PC-3 (cell line): ENCODE measurements around the gene TMC3. TPM values are rescaled to one million over a fixed set of nuclear protein-coding genes. Genes with fewer than 3 reads are reported as not detected.

Experiments
- ATAC-seq: fragments of 200-7000 bp; cut with Tn5 transposase; 2 replicates; pipeline ENCODE4 v1.9.1; 2020; ENCODE audit warnings: mild to moderate bottlenecking, moderate library complexity
- BruUV-seq: library from RNA; stranded (reverse); fragments of 400-500 nt; replicated peaks from 2 replicates; lab custom pipeline; 2021; lab: Mats Ljungman, UMichigan
- CTCF ChIA-PET: fragments of 300-600 bp; sonication (Branson Sonifier 250); formaldehyde crosslinking; loops from one replicate; lab custom pipeline; 2022; ENCODE audit warnings: antibody characterized with exemption; lab: Charles Lee
- POLR2A ChIA-PET: fragments of 300-600 bp; sonication (Branson Sonifier 250); formaldehyde crosslinking; loops from one replicate; lab custom pipeline; 2022; ENCODE audit warnings: antibody characterized with exemption; ENCODE audit not compliant: unreplicated experiment; lab: Charles Lee
- DNase-seq: peaks from one replicate; pipeline ENCODE4 v3.0.0-alpha.2; 2015
- H2AFZ ChIP-seq: fragments of 300-600 bp; sonication (generic); 2 replicates; pipeline ENCODE4 v1.6.0; 2016; ENCODE audit warnings: antibody characterized with exemption, low read length
- H3F3A ChIP-seq: fragments of 300-600 bp; sonication (generic); one replicate; pipeline ENCODE4 v1.6.0; 2017; ENCODE audit warnings: antibody characterized with exemption, low read length, control low read depth, mild to moderate bottlenecking; ENCODE audit not compliant: unreplicated experiment
- H3K27ac ChIP-seq: fragments of 300-600 bp; sonication (generic); 2 replicates; pipeline ENCODE4 v1.5.1; 2016; ENCODE audit warnings: mild to moderate bottlenecking, low read length
- H3K27me3 ChIP-seq: fragments of 300-600 bp; sonication (generic); 2 replicates; pipeline ENCODE4 v1.6.1; 2016; ENCODE audit warnings: low read length, mixed read lengths
- H3K36me3 ChIP-seq: fragments of 300-600 bp; sonication (generic); 2 replicates; pipeline ENCODE4 v1.6.1; 2016; ENCODE audit warnings: low read depth, mixed run types, low read length, mixed read lengths
- H3K4me1 ChIP-seq: fragments of 300-600 bp; sonication (generic); 2 replicates; pipeline ENCODE4 v1.5.1; 2016; ENCODE audit warnings: low read length; ENCODE audit not compliant: insufficient read depth
- H3K4me2 ChIP-seq: fragments of 300-600 bp; sonication (generic); 2 replicates; pipeline ENCODE4 v1.6.0; 2016; ENCODE audit warnings: low read length
- H3K4me3 ChIP-seq: fragments of 300-600 bp; sonication (generic); 2 replicates; pipeline ENCODE4 v1.5.1; 2016; ENCODE audit warnings: mild to moderate bottlenecking, low read length, mixed read lengths
- H3K79me2 ChIP-seq: fragments of 300-600 bp; sonication (generic); 2 replicates; pipeline ENCODE4 v1.6.1; 2017; ENCODE audit warnings: low read length, mixed read lengths
- H3K9ac ChIP-seq: fragments of 300-600 bp; sonication (generic); 2 replicates; pipeline ENCODE4 v1.6.0; 2016; ENCODE audit warnings: mild to moderate bottlenecking, low read length
- H3K9me2 ChIP-seq: fragments of 300-600 bp; sonication (generic); replicated peaks from 2 replicates; pipeline ENCODE4 v1.6.1; 2016; ENCODE audit warnings: mixed run types, low read length, mixed read lengths
- H3K9me3 ChIP-seq: fragments of 300-600 bp; sonication (generic); 2 replicates; pipeline ENCODE4 v1.6.1; 2016; ENCODE audit warnings: low read length, mixed read lengths
- H4K20me1 ChIP-seq: fragments of 300-600 bp; sonication (generic); 2 replicates; pipeline ENCODE4 v1.6.1; 2016; ENCODE audit warnings: low read length, mixed read lengths
- EZH2 ChIP-seq: fragments of 300-600 bp; sonication (generic); IDR thresholded peaks from one replicate; pipeline ENCODE4 v1.6.1; 2017; ENCODE audit warnings: antibody characterized with exemption, mild to moderate bottlenecking, low read length; ENCODE audit not compliant: unreplicated experiment
- EZH2phosphoT487 ChIP-seq: fragments of 300-600 bp; sonication (generic); IDR thresholded peaks from 2 replicates; pipeline ENCODE4 v1.6.1; 2018; ENCODE audit warnings: mild to moderate bottlenecking, antibody characterized with exemption, low read length, borderline replicate concordance
- intact Hi-C: fragments of 100-400 bp; cut with micrococcal nuclease; formaldehyde crosslinking; loops from 2 replicates; pipeline ENCODE4 v1.9.0; 2023
- total RNA-seq: library from RNA; depleted of rRNA; stranded (reverse); fragments of >200 nt; gene quantifications from 2 replicates; pipeline ENCODE4 v1.2.3, GENCODE V29; 2014
- TF ChIP-seq, protein P1 (sequence below): fragments of 300-600 bp; sonication (generic); conservative IDR thresholded peaks from 2 replicates; pipeline ENCODE4 v1.5.1; 2017; ENCODE audit warnings: antibody characterized with exemption, low read depth, mild to moderate bottlenecking, low read length

TMC3 gene
- total RNA-seq, 1 experiment from 2014 or later, result not detected

DNA sequence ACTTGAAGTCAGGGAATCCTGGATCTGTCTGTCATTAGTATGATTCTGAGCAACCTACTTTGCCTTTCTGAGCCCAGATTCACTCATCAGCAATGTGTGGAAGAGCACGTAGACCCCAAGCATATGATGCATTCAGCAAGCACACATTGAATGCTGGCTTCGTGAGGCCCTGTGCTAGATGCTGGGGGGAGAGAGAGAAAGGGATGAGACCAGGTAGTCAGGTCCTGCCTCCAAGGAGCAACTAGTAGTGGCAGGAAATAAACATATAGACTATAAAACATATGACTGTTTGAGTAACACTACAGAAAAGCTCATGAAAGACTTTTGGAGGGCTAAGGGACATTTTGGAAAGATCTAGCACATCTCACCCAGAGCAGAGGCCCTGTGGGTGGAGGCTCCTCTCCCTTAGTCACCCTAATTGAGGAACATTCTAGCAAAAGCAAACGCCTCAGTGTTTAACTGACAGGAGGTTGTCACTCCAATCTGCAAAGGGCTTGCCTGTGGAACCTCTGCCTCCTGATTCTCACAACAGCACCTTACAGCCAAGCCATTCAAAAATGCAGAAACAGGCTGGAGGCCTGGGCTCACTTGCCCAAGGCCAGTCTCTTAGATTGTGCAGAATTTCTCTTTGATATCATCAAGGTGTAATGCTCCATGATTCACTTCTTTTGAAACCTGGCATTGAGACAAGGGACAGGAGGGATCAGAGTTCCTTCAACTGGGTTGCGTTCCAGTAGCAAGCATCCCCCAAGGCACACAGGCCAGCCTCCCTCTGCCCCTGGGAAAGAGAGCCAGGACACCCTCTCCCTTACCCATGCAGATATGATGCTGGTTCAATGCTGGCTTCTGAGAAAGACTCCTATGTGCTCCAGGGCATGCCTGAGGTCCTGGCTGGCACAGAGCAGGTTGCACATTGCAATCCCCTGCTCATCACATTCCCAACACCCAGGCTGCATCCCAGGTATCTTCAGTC lies 76.1 kb downstream of the TMC3 start:
- TF ChIP-seq EZH2, result no peak
- no peak for TF ChIP-seq EZH2phosphoT487
- TF ChIP-seq, protein P1, sequence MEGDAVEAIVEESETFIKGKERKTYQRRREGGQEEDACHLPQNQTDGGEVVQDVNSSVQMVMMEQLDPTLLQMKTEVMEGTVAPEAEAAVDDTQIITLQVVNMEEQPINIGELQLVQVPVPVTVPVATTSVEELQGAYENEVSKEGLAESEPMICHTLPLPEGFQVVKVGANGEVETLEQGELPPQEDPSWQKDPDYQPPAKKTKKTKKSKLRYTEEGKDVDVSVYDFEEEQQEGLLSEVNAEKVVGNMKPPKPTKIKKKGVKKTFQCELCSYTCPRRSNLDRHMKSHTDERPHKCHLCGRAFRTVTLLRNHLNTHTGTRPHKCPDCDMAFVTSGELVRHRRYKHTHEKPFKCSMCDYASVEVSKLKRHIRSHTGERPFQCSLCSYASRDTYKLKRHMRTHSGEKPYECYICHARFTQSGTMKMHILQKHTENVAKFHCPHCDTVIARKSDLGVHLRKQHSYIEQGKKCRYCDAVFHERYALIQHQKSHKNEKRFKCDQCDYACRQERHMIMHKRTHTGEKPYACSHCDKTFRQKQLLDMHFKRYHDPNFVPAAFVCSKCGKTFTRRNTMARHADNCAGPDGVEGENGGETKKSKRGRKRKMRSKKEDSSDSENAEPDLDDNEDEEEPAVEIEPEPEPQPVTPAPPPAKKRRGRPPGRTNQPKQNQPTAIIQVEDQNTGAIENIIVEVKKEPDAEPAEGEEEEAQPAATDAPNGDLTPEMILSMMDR, result no peak
- intact Hi-C loops, result no loop called here
- Histone ChIP-seq H3K9ac (no peak overlapping the region), H3K27ac (peak overlapping the region; percentile 37), H3F3A (no peaks in the 10 kb centered on the region), H3K36me3 (no peaks in the 10 kb centered on the region), H3K4me2 (peak overlapping the region; percentile 59), H2AFZ (no peak overlapping the region), H3K79me2 (no peaks in the 10 kb centered on the region), H3K9me3 (no peaks in the 10 kb centered on the region), H3K9me2 (no peaks in the 10 kb centered on the region), H4K20me1 (no peaks in the 10 kb centered on the region), H3K27me3 (no peaks in the 10 kb centered on the region), H3K4me1 (peaks cover 22% of the 10 kb centered on the region), H3K4me3 (no peak overlapping the region)
- POLR2A ChIA-PET, result no interaction called here
- CTCF ChIA-PET, result no interaction called here
- BruUV-seq, result no TSS peak
- no peak for ATAC-seq
- peak; percentile 17 for DNase-seq

DNA sequence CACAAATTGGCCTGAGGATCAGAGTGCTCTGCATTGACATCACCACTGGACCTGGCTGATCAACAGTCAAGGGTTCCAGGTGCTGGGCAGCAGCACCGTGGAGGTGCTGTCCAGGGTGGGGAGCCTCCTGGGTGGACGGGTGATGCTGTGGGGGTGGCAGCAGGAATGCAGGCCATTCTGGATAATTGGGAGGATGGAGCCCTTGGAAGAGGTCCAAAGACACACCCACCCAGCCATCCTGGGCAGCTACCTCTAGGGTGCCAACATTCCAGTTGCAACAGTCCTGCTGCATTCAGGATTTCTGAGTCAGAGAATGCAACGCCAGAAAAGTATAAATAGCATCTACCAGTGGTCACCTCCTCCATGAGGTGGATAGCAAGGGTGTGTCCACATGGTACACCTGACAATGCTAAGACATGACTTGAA lies 76.9 kb downstream of the TMC3 start:
- no peaks in the 10 kb centered on the region for H3K79me2 ChIP-seq
- ChIA-PET POLR2A (no interaction called here), CTCF (no interaction called here)
- no peak overlapping the region for H3K27ac ChIP-seq
- H3K36me3 ChIP-seq, result no peaks in the 10 kb centered on the region
- intact Hi-C loops, result no loop called here
- no peaks in the 10 kb centered on the region for H3K9me3 ChIP-seq
- H3K4me1 ChIP-seq, result peaks cover 22% of the 10 kb centered on the region
- H3F3A ChIP-seq, result no peaks in the 10 kb centered on the region
- H3K4me2 ChIP-seq, result peak overlapping the region; percentile 59; the same call in 1 of the 2 replicates
- ATAC-seq (peak; percentile 86), DNase-seq (peak; percentile 95)
- TF ChIP-seq, protein P1, result no peak
- TF ChIP-seq EZH2 (no peak), EZH2phosphoT487 (no peak)
- BruUV-seq, result no TSS peak
- H3K9me2 ChIP-seq, result no peaks in the 10 kb centered on the region
- no peaks in the 10 kb centered on the region for H4K20me1 ChIP-seq
- H3K27me3 ChIP-seq, result no peaks in the 10 kb centered on the region
- no peak overlapping the region for H3K4me3 ChIP-seq
- H2AFZ ChIP-seq, result no peak overlapping the region
- H3K9ac ChIP-seq, result no peak overlapping the region

DNA sequence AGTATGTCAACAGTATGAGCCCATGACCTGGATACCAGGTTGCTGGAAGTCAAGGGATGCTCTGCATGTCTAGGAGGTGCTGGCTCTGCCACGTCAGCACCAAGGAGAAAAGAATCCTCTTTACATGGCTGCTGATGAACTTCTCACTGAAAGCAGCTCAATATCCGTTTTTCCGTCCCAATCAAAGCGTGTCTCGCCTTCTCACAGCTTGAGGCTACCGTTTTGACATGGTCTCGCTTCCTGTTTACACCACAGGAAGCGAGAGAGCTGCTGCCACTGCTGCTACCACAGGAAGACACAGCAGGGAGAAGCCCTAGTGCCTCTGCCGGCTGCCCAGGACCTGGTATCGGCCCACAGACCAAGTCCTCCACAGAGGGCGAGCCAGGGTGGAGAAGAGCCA lies 77.3 kb downstream of the TMC3 start:
- no TSS peak for BruUV-seq
- Histone ChIP-seq H3K9ac (no peak overlapping the region), H3K27ac (no peak overlapping the region), H2AFZ (no peak overlapping the region), H3K9me2 (no peaks in the 10 kb centered on the region), H3K4me2 (no peak overlapping the region), H3K36me3 (no peaks in the 10 kb centered on the region), H4K20me1 (no peaks in the 10 kb centered on the region), H3K9me3 (no peaks in the 10 kb centered on the region), H3K79me2 (no peaks in the 10 kb centered on the region), H3K4me1 (peaks cover 22% of the 10 kb centered on the region), H3K4me3 (no peak overlapping the region), H3K27me3 (no peaks in the 10 kb centered on the region), H3F3A (no peaks in the 10 kb centered on the region)
- DNase-seq, result no peak
- no peak for TF ChIP-seq EZH2phosphoT487
- TF ChIP-seq EZH2, result no peak
- TF ChIP-seq, protein P1, result no peak
- CTCF ChIA-PET, result no interaction called here
- no peak for ATAC-seq
- intact Hi-C loops, result no loop called here
- POLR2A ChIA-PET, result no interaction called here
